ENCODE results near the gene AIFM3.
"Not testable (repeated sequence)": the region's sequence is repeated elsewhere in the genome, so short reads cannot be mapped to it uniquely, and the experiment has no call there.

AIFM3 gene

GRCh38 chr22:21000207-21000986 is 33.3 kb downstream of the AIFM3 start:
- H3K4me3 ChIP-seq (ENCODE audit: low read depth, low read length): no peak overlapping the region

DNA sequence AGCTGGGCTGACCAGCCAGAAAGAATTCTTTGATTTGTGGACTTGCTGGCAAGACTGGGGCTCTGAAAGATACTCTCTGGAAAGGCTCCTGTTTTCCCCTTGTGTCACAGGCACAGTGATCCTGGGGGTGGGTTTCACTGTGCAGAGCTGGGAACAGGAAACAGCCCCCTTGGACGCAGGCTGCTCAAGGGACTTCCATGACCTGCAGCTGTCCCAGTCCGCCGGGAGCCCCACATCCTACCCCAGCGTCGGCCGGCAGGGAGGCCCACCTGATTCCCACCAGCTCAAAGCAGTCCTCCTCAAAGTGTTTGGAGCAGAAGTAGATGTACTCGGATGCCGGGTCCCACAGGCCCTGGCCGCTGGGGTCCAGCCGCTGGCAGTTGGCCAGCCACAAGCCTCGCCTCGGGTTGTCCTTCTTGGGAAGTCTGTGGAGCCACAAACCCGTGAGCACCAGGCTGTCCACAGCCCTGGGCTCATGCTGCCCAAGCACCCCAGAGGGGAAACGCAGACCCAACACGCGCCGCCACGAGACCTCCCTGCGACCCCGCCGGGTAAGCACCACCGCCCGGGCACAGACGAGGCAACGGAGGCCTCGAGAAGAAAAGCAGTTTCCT is 34.0 kb downstream of the AIFM3 start:
- peak overlapping the region; percentile 56 for H3K4me3 ChIP-seq (ENCODE audit: low read depth, low read length)

GRCh38 chr22:21001601-21002325 is 34.7 kb downstream of the AIFM3 start, which contains the start of gene THAP7:
Gene THAP7, minus strand, starts transcription at chr22:21002118. Its CDS starts 207 bp downstream, at chr22:21001911.
- H3K4me3 ChIP-seq (ENCODE audit: low read depth, low read length): peak within 1 kb of the TSS; percentile 56

DNA sequence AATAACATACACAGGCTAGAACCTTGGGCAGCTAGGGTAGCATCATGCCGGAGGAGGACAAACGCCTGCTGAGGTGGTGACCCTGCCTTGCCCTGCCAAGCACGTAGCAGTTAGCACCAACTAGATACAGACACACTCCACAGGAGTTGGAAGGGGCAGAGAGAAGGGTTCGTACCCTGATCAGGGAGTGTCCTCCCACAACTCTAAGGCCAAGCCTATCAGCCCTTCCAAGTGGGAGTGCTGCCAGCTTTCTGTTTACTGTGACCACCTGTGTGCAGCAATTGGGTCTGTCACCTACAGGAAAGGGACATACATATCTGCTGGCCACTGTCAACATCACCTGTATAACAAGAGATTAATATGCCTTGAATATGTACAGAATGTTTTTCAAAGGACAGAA is 36.7 kb downstream of the AIFM3 start:
- H3K4me3 ChIP-seq (ENCODE audit: low read depth, low read length): no peak overlapping the region

- not testable (repeated sequence) for H3K4me3 ChIP-seq (ENCODE audit: low read depth, low read length)
Measured at GRCh38 chr22:21009208-21009607, 42.2 kb downstream of the AIFM3 start.

GRCh38 chr22:21009638-21010425 is 42.8 kb downstream of the AIFM3 start:
- H3K4me3 ChIP-seq (ENCODE audit: low read depth, low read length): no peak overlapping the region

DNA sequence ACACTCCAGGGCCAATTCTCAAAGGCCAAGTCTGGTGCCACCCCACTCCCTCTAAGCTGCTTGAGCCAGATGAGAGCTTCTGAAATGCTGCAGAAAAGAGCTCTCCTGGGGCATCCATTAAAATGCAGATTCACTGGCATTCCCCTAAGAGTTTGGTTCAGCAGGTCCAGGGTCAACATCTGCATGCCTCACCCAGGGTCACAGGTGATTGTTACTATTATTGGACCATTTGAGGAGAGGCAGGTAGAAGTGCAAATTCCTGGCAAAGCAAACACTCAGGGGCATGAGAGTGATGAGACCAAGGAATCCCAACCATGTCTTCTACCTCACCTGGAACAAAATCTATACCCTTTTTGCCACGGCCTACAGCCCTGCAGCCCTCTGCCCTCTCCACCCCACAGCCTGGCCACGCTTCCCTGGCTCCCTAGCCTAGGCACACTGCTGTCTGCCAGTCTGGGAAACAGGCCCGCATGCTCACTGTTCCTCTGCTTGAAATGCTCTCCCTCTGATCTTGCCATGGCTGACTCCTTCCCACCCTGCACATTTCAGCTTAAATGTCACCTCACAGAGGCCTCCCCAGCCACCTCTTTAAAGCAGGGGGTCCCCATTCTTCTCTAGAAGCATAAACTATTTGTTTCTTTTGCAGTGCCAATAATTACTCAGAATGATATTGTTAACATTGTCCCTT is 43.5 kb downstream of the AIFM3 start:
- H3K4me3 ChIP-seq (ENCODE audit: low read depth, low read length): no peak overlapping the region

- H3K4me3 ChIP-seq (ENCODE audit: low read depth, low read length): no peak overlapping the region
Measured at GRCh38 chr22:21012446-21013407, 45.7 kb downstream of the AIFM3 start.

DNA sequence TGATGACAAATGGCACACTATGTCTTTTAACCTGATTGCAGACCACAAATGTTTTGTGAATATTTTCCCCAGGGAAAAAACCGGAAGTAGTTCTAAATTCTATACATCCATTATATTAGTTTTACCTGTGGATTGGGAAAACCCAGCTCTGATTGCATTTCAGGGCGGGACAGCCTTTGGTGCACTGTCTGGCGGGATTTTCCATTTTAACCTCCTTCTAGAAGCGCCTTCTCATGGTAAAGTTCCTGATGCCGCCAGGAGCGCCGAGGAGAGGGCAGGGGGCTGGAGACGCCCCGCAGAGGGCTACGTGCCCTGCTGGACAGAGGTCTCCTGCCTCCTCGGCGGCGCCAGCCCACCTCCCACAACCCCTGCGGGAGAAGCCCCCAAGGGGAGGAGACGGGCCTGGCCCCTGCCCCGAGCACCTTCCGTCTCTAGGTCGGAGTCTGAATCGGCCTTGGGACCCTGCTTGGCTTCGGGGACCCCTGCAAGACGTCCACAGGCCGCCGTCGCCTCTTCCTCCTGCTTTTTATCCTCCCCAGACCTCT is 46.7 kb downstream of the AIFM3 start:
- H3K4me3 ChIP-seq (ENCODE audit: low read depth, low read length): peak overlapping the region; percentile 54

DNA sequence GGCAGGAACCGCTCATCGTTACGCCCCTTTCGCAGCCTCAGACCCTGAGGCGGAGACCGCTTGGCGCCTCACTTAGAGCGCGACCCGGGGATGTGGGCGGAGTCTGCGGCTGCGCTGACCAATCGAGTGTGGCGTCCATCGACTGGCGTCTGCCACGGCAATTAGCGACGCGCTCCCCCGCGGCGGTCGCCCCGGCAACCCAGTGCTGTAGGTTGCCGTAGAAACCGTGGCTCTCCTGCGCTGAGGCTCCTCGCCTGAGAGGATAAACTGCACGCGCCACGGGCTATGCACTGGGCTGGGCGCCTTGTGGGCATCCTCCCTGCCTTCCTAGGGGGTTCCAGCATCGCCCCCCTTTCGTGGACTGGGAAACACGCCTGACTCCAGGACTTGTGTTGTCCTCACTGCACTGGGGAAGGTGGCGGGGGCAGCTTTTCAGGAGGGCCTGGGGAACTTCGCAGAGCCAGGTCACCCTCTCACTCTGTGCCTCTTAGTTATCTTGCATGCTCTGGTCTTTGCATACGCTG is 47.2 kb downstream of the AIFM3 start:
- H3K4me3 ChIP-seq (ENCODE audit: low read depth, low read length): peak overlapping the region; percentile 54

DNA sequence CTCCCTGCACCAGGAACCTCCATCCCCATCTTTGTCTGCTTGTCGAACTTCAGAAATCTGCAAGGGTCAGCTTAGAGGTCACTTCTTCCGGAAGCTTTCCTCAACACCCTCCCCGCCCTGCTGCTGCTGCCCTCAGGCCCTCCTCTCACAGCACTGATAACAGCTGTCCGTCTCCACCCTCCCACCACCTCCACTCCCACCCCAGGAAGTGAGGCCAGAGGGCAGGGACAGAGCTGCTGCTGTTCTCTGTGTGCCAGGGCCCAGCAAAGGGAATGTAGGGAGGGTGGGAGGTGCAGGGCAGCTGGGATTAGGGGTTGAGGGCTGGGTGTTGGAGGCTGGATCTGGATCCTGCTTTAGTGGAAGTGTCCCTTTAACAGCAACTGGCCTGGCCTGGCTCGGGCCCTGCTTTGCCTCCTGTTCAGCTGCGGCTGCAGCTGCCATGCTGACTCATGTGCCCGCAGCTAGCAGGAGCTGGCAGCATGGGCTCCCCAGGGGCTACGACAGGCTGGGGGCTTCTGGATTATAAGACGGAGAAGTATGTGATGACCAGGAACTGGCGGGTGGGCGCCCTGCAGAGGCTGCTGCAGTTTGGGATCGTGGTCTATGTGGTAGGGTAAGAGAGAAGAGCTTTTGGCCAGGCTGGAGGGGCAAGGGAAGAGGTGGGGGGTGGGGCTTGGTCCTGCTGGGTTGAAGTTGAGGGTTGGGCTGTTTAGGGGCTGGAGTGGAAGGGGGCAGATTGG is 47.8 kb downstream of the AIFM3 start, which contains the start of gene P2RX6:
TSS of gene P2RX6 (plus strand) at position 440 of the 740 bp plus-strand sequence. CDS start at position 450, 10 bp downstream.
- peak within 1 kb of the TSS; percentile 54 for H3K4me3 ChIP-seq (ENCODE audit: low read depth, low read length)

GRCh38 chr22:21015466-21016006 is 48.5 kb downstream of the AIFM3 start:
- H3K4me3 ChIP-seq (ENCODE audit: low read depth, low read length): no peak overlapping the region

- H3K4me3 ChIP-seq (ENCODE audit: low read depth, low read length): no peak overlapping the region
Measured at GRCh38 chr22:21016644-21017420, 49.8 kb downstream of the AIFM3 start.

DNA sequence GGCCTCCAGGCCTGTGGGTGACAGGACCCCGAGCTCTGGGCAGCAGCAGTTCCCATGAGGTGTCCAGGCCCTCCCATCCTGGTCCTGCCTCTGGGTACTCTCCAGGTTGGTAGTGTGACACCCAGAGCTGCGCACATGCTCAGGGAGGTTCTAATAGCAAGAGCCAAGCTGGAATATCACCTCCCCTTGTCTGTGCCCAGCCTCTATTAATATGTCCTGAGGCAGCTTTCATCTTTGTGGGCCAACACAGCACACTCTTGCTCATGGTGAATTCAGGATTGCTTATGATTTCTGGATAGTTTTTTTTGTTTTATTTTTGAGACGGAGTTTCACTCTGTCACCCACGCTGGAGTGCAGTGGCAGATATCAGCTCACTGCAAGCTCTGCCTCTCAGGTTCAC is 51.3 kb downstream of the AIFM3 start:
- no peak overlapping the region for H3K4me3 ChIP-seq (ENCODE audit: low read depth, low read length)

DNA sequence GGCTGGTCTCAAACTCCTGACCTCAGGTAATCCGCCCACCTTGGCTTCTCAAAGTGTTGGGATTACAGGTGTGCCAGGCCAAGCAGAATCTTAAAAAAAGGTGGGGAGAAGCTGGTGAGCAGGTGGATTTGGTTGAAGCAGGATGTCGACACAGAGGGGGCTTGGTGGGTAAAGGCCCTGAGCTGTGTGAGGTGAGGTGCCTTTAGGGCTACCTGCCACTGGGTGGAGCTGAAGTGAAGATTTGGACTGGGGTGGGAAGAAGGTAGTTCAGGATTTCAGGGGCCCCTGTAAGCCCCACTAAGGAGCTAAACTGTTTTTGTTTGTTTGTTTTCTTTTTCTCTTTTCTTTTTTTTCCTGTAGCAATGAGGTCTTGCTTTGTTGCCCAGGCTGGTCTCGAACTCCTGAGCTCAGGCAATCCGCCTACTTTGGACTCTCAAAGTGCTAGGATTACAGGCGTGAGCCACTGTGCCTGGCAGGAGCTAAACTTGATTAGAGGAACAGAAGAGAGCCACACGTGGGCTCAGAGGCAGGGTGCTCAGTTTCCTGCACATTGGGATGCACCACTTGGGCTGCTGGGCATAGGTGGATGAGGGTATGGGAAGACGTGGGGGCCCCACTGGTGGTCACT is 53.9 kb downstream of the AIFM3 start:
- H3K4me3 ChIP-seq (ENCODE audit: low read depth, low read length): no peak overlapping the region

DNA sequence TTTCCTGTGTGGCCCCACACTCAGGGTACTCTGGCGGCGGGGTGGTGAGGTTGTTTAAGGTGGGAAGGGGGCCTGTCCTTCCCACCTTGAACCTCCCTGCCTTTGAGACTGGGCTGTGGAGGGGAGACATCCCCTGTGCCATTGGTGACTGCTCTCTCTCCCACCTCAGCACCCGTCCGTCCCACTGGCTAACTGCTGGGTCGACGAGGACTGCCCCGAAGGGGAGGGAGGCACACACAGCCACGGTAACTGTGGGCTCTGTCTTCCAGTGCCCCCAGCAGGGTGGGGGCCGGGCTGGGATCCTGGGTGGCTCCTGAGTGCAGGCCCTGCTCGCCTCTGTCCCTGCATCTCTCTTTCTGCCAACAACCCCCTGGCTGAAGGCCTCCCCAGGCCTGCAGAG is 55.5 kb downstream of the AIFM3 start:
- H3K4me3 ChIP-seq (ENCODE audit: low read depth, low read length): no peak overlapping the region
